Measurements from ENCODE around the gene INSYN2A. TPM values are rescaled to one million over a fixed set of nuclear protein-coding genes. Genes with fewer than 3 reads are reported as not detected.

INSYN2A gene
- total RNA-seq, 4 donors from 2014 or later: 0.27 to 6.6 (median 0.66) TPM; not detected in 1

- no peaks in the 10 kb centered on the region for H3K4me1 ChIP-seq
- TF ChIP-seq CTCF (IDR thresholded peaks at IDR 0.05) (no peak), POLR2A (IDR thresholded peaks at IDR 0.05) (no peak)
- no peak overlapping the region for H3K27ac ChIP-seq
- no peaks in the 10 kb centered on the region for H3K27me3 ChIP-seq
- no peak overlapping the region for H3K4me3 ChIP-seq
- DNase-seq: no peak
- no peaks in the 10 kb centered on the region for H3K36me3 ChIP-seq
- H3K9me3 ChIP-seq: no peaks in the 10 kb centered on the region
Observed at GRCh38 chr10:127186813-127187212, 9.6 kb downstream of the INSYN2A start.

DNA sequence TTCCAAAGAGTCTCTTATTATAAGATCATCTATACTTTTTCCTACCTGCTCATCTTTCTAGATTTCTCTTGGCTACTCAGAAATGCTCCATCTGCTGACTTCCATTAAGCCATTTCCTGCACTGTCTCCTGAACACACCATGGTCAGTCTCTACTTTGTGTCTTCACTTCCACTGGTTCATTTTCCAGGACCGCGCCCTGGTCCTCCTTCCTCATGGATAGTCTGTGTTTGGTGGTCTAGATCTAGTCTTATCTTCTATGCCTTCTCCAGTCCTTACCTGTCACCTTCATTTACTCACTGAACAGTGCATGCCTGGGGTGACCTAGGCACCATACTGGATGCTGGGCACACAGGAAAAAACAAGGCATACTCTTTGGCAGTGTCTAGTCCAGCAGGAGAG lies 11.8 kb downstream of the INSYN2A start:
- no peak for DNase-seq
- Histone ChIP-seq H3K36me3 (no peaks in the 10 kb centered on the region), H3K4me1 (no peaks in the 10 kb centered on the region), H3K4me3 (no peak overlapping the region), H3K9me3 (no peaks in the 10 kb centered on the region), H3K27ac (no peak overlapping the region), H3K27me3 (no peaks in the 10 kb centered on the region)
- TF ChIP-seq CTCF (IDR thresholded peaks at IDR 0.05) (no peak), POLR2A (IDR thresholded peaks at IDR 0.05) (no peak)

DNA sequence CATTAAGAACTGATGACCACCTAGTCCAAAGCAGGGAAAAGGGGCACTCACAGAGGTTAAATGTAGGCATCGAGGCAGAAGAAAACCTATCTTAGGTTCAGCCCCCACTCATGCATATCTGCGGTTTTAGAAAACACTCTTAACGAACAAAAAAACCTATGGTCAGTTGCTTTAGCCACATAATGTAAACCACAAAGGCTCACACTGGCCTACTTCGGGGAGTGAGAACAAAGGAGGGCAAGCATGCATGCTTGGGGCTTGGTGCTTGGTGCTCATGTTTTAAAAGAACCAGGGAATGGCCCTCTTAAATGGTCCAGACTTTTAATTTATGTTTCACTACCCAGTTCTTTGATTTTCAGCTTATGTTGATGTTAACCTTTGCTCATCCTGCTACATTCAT lies 14.2 kb downstream of the INSYN2A start:
- H3K9me3 ChIP-seq: no peaks in the 10 kb centered on the region
- no peak overlapping the region for H3K4me3 ChIP-seq
- H3K4me1 ChIP-seq: no peaks in the 10 kb centered on the region
- TF ChIP-seq POLR2A (IDR thresholded peaks at IDR 0.05) (no peak), CTCF (IDR thresholded peaks at IDR 0.05) (no peak)
- DNase-seq: no peak
- H3K27ac ChIP-seq: no peak overlapping the region
- H3K36me3 ChIP-seq: no peaks in the 10 kb centered on the region
- H3K27me3 ChIP-seq: no peaks in the 10 kb centered on the region

GRCh38 chr10:127179612-127180250 lies 16.7 kb downstream of the INSYN2A start:
- Histone ChIP-seq H3K9me3 (no peaks in the 10 kb centered on the region), H3K4me3 (no peak overlapping the region), H3K27ac (no peak overlapping the region), H3K4me1 (no peaks in the 10 kb centered on the region), H3K36me3 (no peaks in the 10 kb centered on the region), H3K27me3 (no peaks in the 10 kb centered on the region)
- DNase-seq: no peak
- TF ChIP-seq CTCF (IDR thresholded peaks at IDR 0.05) (no peak), POLR2A (IDR thresholded peaks at IDR 0.05) (no peak)

DNA sequence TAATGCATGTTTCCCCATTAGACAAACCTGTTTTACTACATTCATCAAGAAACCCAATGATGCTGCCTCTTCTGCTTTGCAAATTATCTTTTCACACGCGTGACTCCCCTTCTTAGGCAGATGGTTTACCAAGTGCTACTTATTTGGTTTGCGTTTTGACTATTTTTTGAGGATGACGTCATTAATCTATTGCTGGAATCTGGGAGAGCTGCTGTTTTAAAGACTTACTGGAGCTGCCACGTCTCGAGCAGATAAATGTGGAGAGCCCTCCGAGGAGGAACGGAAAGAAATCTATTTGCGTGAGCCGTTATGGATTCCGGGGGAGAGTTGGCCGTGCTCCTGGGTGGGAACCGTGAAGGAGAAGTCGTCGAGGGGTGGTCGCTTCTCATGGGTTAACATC lies 19.7 kb downstream of the INSYN2A start:
- H3K4me1 ChIP-seq: peaks cover 0 to 8% (median 0%) of the 10 kb centered on the region in 4 donors
- H3K27ac ChIP-seq: no peak overlapping the region
- TF ChIP-seq CTCF (IDR thresholded peaks at IDR 0.05) (no peak), POLR2A (IDR thresholded peaks at IDR 0.05) (no peak)
- H3K36me3 ChIP-seq: no peaks in the 10 kb centered on the region
- no peak for DNase-seq
- H3K27me3 ChIP-seq: no peaks in the 10 kb centered on the region
- H3K9me3 ChIP-seq: no peaks in the 10 kb centered on the region
- H3K4me3 ChIP-seq: no peak overlapping the region

Measured in Peyer's patch (tissue), 4 donors.